ENCODE data around the gene TRIM67. TPM values are rescaled to one million over a fixed set of nuclear protein-coding genes. Genes with fewer than 3 reads are reported as not detected.

The TRIM67 gene
- total and polyA plus RNA-seq, 12 donors = 0.06 to 1.5 (median 0.31) TPM

DNA sequence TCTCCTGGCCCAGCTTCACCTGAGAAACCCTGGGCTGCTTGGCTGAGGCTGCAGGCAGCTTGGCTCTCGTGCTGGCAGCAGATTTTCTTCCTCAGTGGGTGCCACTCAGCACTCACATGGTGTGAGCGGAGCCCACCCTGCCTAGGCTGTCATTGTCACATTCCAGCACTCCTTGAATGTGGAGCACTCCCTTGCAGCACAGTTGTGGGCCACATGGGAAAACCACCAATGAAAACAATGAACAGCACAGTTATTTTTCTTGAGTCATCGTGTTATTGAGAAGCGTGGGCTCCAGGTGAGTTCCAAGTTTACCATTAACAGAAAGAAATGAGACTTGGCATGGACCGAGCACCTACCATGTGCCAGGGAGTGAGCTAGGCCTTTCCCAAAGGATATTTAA, 27.2 kb upstream of the TRIM67 start:
- no peak for DNase-seq
- intact Hi-C loops (cut with DNase I) = no loop called here
- no peaks in the 10 kb centered on the region for H3K27me3 ChIP-seq
- no peaks in the 10 kb centered on the region for H3K36me3 ChIP-seq (replicated peaks in 1 of 2)
- no peak overlapping the region for H3K27ac ChIP-seq
- 80 to 95% (median 84%) methylated on average over 5 of the region's 5 CpGs for WGBS, 4 donors
- no peak overlapping the region for H3K4me3 ChIP-seq
- TF ChIP-seq POLR2A (IDR thresholded peaks at IDR 0.05) = no peak
- TF ChIP-seq, protein P1, sequence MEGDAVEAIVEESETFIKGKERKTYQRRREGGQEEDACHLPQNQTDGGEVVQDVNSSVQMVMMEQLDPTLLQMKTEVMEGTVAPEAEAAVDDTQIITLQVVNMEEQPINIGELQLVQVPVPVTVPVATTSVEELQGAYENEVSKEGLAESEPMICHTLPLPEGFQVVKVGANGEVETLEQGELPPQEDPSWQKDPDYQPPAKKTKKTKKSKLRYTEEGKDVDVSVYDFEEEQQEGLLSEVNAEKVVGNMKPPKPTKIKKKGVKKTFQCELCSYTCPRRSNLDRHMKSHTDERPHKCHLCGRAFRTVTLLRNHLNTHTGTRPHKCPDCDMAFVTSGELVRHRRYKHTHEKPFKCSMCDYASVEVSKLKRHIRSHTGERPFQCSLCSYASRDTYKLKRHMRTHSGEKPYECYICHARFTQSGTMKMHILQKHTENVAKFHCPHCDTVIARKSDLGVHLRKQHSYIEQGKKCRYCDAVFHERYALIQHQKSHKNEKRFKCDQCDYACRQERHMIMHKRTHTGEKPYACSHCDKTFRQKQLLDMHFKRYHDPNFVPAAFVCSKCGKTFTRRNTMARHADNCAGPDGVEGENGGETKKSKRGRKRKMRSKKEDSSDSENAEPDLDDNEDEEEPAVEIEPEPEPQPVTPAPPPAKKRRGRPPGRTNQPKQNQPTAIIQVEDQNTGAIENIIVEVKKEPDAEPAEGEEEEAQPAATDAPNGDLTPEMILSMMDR (IDR thresholded peaks at IDR 0.05) = no peak
- no peaks in the 10 kb centered on the region for H3K4me1 ChIP-seq (replicated peaks in 1 of 2)
- no peaks in the 10 kb centered on the region for H3K9me3 ChIP-seq (replicated peaks in 1 of 3)

DNA sequence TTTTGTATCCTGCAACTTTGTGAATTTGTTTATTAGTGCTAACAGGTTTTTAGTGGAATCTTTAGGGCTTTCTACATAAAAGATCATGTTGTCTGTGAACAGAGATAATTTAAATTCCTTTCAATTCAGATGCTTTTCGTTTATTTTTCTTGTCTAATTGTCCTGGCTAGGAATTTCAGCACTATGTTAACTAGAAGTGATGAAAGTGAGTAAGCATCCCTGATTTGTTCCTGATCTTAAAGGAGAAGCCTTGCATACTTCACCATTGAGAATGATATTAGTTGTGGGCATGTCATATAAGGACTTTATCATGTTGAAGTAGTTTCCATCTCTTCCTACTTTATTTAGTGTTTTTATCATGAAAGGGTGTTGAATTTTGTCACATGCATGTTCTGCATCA, 23.6 kb upstream of the TRIM67 start:
- intact Hi-C loops (cut with DNase I) = no loop called here

DNA sequence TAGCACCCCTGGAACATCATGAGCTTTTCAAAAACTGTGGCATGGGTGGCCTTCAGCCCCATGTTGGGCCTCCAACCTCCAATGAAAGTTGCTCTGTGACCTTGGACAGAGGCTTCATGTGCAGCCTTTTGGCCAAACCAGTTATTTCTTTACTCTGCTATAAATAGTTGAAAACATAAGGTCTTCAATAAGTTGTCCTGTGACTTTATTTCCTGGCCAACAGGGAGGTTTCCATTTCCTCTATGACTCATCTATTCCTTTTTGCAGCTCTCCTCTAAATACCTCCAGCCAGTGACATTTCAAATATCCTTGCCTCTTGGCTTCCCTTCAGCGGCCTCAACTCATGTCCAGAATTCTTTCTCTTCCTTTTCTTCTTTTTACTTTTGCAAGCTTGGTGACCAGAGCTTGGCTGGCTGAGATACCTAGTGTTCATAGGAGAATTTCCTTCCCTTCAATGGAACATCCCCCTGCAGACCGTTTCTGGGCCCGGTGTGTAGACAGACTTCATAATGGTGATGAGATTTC, 22.7 kb upstream of the TRIM67 start:
- Histone ChIP-seq H3K36me3 (replicated peaks in 1 of 2) (no peaks in the 10 kb centered on the region), H3K27me3 (no peaks in the 10 kb centered on the region), H3K27ac (peak overlapping the region in 1 of 5 donors; percentile 25), H3K9me3 (replicated peaks in 1 of 3) (no peaks in the 10 kb centered on the region), H3K4me1 (replicated peaks in 1 of 2) (no peaks in the 10 kb centered on the region), H3K4me3 (no peak overlapping the region)
- 59 to 70% (median 64%) methylated on average over 3 of the region's 3 CpGs for WGBS, 4 donors
- intact Hi-C loops (cut with DNase I) = no loop called here
- TF ChIP-seq, protein P1 (IDR thresholded peaks at IDR 0.05) = no peak
- no peak for TF ChIP-seq POLR2A (IDR thresholded peaks at IDR 0.05)
- peak in 2 of 7 donors; percentile 5 to 17 for DNase-seq

More for the DNA sequence above, 23.6 kb upstream of the TRIM67 start:
- no peaks in the 10 kb centered on the region for H3K27me3 ChIP-seq
- H3K9me3 ChIP-seq (replicated peaks in 1 of 3) = no peaks in the 10 kb centered on the region
- no peak overlapping the region for H3K27ac ChIP-seq
- H3K4me1 ChIP-seq (replicated peaks in 1 of 2) = no peaks in the 10 kb centered on the region
- H3K4me3 ChIP-seq = no peak overlapping the region
- no peaks in the 10 kb centered on the region for H3K36me3 ChIP-seq (replicated peaks in 1 of 2)
- 42 to 54% (median 49%) methylated on average over 1 of the region's 1 CpG for WGBS, 4 donors
- DNase-seq = no peak
- TF ChIP-seq POLR2A (IDR thresholded peaks at IDR 0.05) = no peak
- TF ChIP-seq, protein P1 (IDR thresholded peaks at IDR 0.05) = no peak

DNA sequence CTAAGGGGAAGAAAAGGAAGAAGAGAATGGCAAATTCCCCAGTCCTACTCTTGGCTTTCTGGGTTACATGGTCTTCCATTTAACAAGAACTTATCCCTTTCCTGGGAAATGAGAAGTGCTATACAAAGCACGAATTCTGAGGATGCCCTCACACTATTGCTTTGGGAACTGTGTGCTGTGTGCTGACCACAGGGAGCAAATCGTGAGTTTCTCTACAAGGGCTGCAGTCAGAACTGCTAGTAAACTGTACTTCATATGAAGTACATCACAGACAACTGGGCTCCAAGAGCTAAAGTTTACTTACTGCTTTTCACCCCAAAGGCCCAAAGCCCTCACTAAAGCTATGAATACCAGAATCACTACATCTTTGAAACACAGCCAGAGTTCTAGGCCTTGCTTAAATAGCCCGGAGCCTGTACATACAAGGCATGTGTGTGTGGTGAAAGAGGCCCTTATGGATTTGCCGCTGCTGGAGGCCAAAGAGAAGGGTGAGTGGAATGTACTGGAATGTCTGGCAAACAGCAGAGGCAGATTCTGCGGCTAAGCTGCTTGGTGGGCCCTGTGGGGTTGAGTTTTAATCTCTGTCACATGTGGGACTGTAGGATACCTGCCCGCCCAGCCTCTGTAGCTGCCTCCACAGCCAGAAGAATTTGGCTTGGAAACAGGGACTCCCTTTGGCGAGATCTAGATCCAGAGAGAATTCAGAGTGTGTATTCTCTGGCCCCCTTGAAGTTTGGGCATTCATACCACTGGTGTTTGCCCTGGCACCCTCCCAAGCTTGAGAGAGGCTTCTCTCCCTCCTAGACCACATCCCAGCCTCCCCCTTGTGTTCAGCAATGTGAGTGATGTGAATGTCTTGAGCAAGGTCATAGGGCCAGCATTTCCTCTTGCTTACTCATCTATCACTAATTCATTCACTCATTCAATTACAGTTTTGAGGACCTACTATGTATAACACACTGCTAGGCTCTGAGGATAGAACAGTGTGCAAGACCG, 21.9 kb upstream of the TRIM67 start:
- TF ChIP-seq, protein P1 (IDR thresholded peaks at IDR 0.05) = no peak
- peak overlapping the region in 1 of 5 donors; percentile 25 for H3K27ac ChIP-seq
- H3K4me1 ChIP-seq (replicated peaks in 1 of 2) = no peaks in the 10 kb centered on the region
- no peaks in the 10 kb centered on the region for H3K36me3 ChIP-seq (replicated peaks in 1 of 2)
- H3K27me3 ChIP-seq = no peaks in the 10 kb centered on the region
- H3K4me3 ChIP-seq = no peak overlapping the region
- 66 to 80% (median 72%) methylated on average over 4 to 8 of the region's 8 CpGs for WGBS, 4 donors
- no peak for DNase-seq
- no peaks in the 10 kb centered on the region for H3K9me3 ChIP-seq (replicated peaks in 1 of 3)
- intact Hi-C loops (cut with DNase I) = no loop called here
